HEK293 (cell line): ENCODE results near the gene ENPEP.

Experiments
- CTCF ChIA-PET: fragments of 350-600 bp; formaldehyde crosslinking; extraction: SDS; loops from one replicate; lab custom pipeline; 2021; ENCODE audit warnings: antibody characterized with exemption; lab: Yijun Ruan, JAX
- POLR2A ChIA-PET: fragments of 300-600 bp; formaldehyde crosslinking; extraction: SDS; loops from one replicate; lab custom pipeline; 2020; ENCODE audit warnings: antibody characterized with exemption, inconsistent platforms; lab: Yijun Ruan, JAX
- H3K27ac ChIP-seq: fragments of 200-500 bp; sonication (Bioruptor generic); 2 replicates; pipeline ENCODE4 v1.5.1; 2014; ENCODE audit warnings: low read depth, low read length, control low read depth, inconsistent platforms; ENCODE audit errors: extremely low read depth
- H3K36me3 ChIP-seq, 2 experiments: fragments of 200-500 bp in 1 of 2; sonication (Bioruptor generic) in 1 of 2; 1 replicate in 1 of 2; 2 replicates in 1 of 2; pipeline ENCODE4 v1.5.1; 2014 to 2017; ENCODE audit warnings: inconsistent platforms in 2 of 2, low read length in 2 of 2; ENCODE audit not compliant: control insufficient read depth in 2 of 2, insufficient read depth in 1 of 2
- H3K4me1 ChIP-seq: fragments of 200-500 bp; sonication (Bioruptor generic); 2 replicates; pipeline ENCODE4 v1.5.1; 2014; ENCODE audit warnings: mild to moderate bottlenecking, low read length, inconsistent platforms; ENCODE audit not compliant: control insufficient read depth, insufficient read depth
- H3K4me3 ChIP-seq: 2 replicates; pipeline ENCODE4 v1.5.1; 2011; ENCODE audit warnings: low read depth, mild to moderate bottlenecking, control low read depth, low read length, moderate library complexity
- H3K9me3 ChIP-seq: fragments of 200-500 bp; sonication (Bioruptor generic); 2 replicates; pipeline ENCODE4 v1.5.1; 2014; ENCODE audit warnings: low read depth, low read length, inconsistent platforms; ENCODE audit not compliant: control insufficient read depth, insufficient read depth
- BCL6B ChIP-seq: fragments of 450-650 bp; formaldehyde crosslinking; IDR thresholded peaks from 2 replicates; pipeline ENCODE4 v1.5.1; 2017; ENCODE audit warnings: missing biosample characterization, missing genetic modification characterization
- GLIS1 ChIP-seq: fragments of 450-650 bp; formaldehyde crosslinking; IDR thresholded peaks from 2 replicates; pipeline ENCODE4 v1.5.1; 2016; ENCODE audit warnings: missing biosample characterization, missing genetic modification characterization
- HIC1 ChIP-seq: fragments of 450-650 bp; formaldehyde crosslinking; IDR thresholded peaks from 2 replicates; pipeline ENCODE4 v1.5.1; 2016; ENCODE audit warnings: missing biosample characterization, missing genetic modification characterization
- KLF16 ChIP-seq: fragments of 450-650 bp; formaldehyde crosslinking; IDR thresholded peaks from 2 replicates; pipeline ENCODE4 v1.5.1; 2017; ENCODE audit warnings: missing biosample characterization, missing genetic modification characterization
- MYNN ChIP-seq: fragments of 450-650 bp; formaldehyde crosslinking; IDR thresholded peaks from 2 replicates; pipeline ENCODE4 v1.5.1; 2016; ENCODE audit warnings: missing biosample characterization, missing genetic modification characterization, borderline replicate concordance
- PRDM1 ChIP-seq: fragments of 450-650 bp; formaldehyde crosslinking; IDR thresholded peaks from 2 replicates; pipeline ENCODE4; 2016; ENCODE audit warnings: missing biosample characterization, missing genetic modification characterization
- SETDB1 ChIP-seq: IDR thresholded peaks from one replicate; pipeline ENCODE4 v1.6.1; 2017; ENCODE audit warnings: mild to moderate bottlenecking, low read length, moderate library complexity, mixed read lengths; ENCODE audit not compliant: insufficient read length
- TCF7L2 ChIP-seq: IDR thresholded peaks from 2 replicates; pipeline ENCODE4 v1.6.1; 2011; ENCODE audit warnings: low read depth, mild to moderate bottlenecking, inconsistent platforms, low read length, moderate library complexity, borderline replicate concordance
- ZBTB48 ChIP-seq: fragments of 450-650 bp; formaldehyde crosslinking; IDR thresholded peaks from 2 replicates; pipeline ENCODE4 v1.5.1; 2016; ENCODE audit warnings: missing biosample characterization, missing genetic modification characterization
- ZBTB49 ChIP-seq: fragments of 450-650 bp; formaldehyde crosslinking; IDR thresholded peaks from 2 replicates; pipeline ENCODE4 v1.5.1; 2016; ENCODE audit warnings: missing biosample characterization, missing genetic modification characterization, low read depth
- ZNF146 ChIP-seq: fragments of 450-650 bp; formaldehyde crosslinking; IDR thresholded peaks from 2 replicates; pipeline ENCODE4 v1.5.1; 2016; ENCODE audit warnings: missing biosample characterization, missing genetic modification characterization
- ZNF48 ChIP-seq: fragments of 450-650 bp; formaldehyde crosslinking; IDR thresholded peaks from 2 replicates; pipeline ENCODE4 v1.5.1; 2016; ENCODE audit warnings: missing biosample characterization, missing genetic modification characterization
- ZNF529 ChIP-seq: fragments of 450-650 bp; formaldehyde crosslinking; IDR thresholded peaks from 2 replicates; pipeline ENCODE4 v1.5.1; 2017; ENCODE audit warnings: missing genetic modification characterization, missing biosample characterization; ENCODE audit not compliant: insufficient replicate concordance
- ZNF639 ChIP-seq: fragments of 450-650 bp; formaldehyde crosslinking; IDR thresholded peaks from 2 replicates; pipeline ENCODE4 v1.5.1; 2016; ENCODE audit warnings: missing biosample characterization, missing genetic modification characterization
- ZNF701 ChIP-seq: fragments of 450-650 bp; formaldehyde crosslinking; IDR thresholded peaks from 2 replicates; pipeline ENCODE4 v1.5.1; 2016; ENCODE audit warnings: missing biosample characterization, missing genetic modification characterization
- ZNF830 ChIP-seq: fragments of 450-650 bp; IDR thresholded peaks from 2 replicates; pipeline ENCODE4 v1.5.0; 2018; ENCODE audit warnings: missing biosample characterization, missing genetic modification characterization, low read depth, mild to moderate bottlenecking, moderate library complexity
- ZXDB ChIP-seq: fragments of 450-650 bp; formaldehyde crosslinking; IDR thresholded peaks from 2 replicates; pipeline ENCODE4 v1.5.1; 2016; ENCODE audit warnings: missing biosample characterization, missing genetic modification characterization
- TF ChIP-seq, protein P1 (sequence below): fragments of 450-650 bp; formaldehyde crosslinking; IDR thresholded peaks from 2 replicates; pipeline ENCODE4 v1.5.1; 2016; ENCODE audit warnings: missing biosample characterization, missing genetic modification characterization
- TF ChIP-seq, protein P2 (sequence below): fragments of 450-650 bp; formaldehyde crosslinking; IDR thresholded peaks from 2 replicates; pipeline ENCODE4 v1.5.1; 2016; ENCODE audit warnings: missing biosample characterization, missing genetic modification characterization
- TF ChIP-seq, protein P3 (sequence below): fragments of 450-650 bp; formaldehyde crosslinking; IDR thresholded peaks from 2 replicates; pipeline ENCODE4; 2016; ENCODE audit warnings: missing biosample characterization, missing genetic modification characterization
- TF ChIP-seq, protein P4 (sequence below): fragments of 450-650 bp; IDR thresholded peaks from 2 replicates; pipeline ENCODE4 v1.5.1; 2018; ENCODE audit warnings: missing biosample characterization, missing genetic modification characterization

ENPEP gene

DNA sequence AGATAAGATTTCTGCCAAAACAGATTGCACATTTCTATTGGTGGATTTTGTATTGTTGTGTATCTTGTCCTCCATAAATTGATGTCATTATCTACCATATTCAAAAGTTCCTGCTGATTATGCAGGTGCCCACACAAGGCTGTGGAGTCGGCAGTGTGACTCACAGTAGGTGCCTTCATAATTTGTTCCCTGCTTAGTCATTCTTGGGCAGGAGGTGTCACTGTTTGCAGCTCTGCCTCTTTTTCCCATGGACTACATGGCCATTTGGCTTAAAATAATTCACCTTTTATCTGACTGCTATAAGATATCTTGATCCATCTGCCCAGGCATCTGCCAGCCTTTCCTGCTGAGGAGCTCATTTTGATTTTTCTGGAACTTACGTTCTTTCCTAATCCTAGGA lies 33.6 kb upstream of the ENPEP start:
- Histone ChIP-seq H3K4me1 (no peaks in the 10 kb centered on the region), H3K27ac (no peak overlapping the region), H3K36me3 (no peaks in the 10 kb centered on the region), H3K9me3 (no peaks in the 10 kb centered on the region), H3K4me3 (no peak overlapping the region)
- TF ChIP-seq, protein P1, sequence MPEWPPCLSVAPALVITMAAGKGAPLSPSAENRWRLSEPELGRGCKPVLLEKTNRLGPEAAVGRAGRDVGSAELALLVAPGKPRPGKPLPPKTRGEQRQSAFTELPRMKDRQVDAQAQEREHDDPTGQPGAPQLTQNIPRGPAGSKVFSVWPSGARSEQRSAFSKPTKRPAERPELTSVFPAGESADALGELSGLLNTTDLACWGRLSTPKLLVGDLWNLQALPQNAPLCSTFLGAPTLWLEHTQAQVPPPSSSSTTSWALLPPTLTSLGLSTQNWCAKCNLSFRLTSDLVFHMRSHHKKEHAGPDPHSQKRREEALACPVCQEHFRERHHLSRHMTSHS (tag by site-specific recombination): no peak
- TF ChIP-seq SETDB1: no peak
- no peak for TF ChIP-seq KLF16 (tag by site-specific recombination)
- TF ChIP-seq TCF7L2: no peak
- no peak for TF ChIP-seq ZBTB48 (tag by site-specific recombination)
- ChIA-PET POLR2A (no interaction called here), CTCF (no interaction called here)

DNA sequence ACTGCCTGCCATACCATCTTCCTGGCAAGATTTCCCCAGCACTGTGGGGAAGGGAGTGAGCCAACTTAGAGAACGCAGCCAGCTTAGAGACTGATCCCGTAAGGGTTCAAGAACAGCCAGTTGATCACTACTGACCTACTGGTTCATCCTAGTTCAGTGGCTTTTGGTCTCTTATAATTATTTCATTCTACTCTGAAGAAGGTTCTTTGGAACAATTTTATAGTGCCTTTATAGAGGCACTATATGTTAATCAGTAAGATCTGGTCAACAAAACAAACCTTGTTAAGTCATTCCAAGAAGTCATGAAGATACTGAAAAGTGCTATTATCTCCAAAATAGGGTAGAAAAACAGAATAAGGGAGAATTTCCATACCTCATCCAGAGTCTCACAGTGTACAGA lies 33.2 kb upstream of the ENPEP start:
- no peaks in the 10 kb centered on the region for H3K36me3 ChIP-seq
- ChIA-PET CTCF (no interaction called here), POLR2A (no interaction called here)
- TF ChIP-seq ZNF529: no peak
- TF ChIP-seq, protein P2, sequence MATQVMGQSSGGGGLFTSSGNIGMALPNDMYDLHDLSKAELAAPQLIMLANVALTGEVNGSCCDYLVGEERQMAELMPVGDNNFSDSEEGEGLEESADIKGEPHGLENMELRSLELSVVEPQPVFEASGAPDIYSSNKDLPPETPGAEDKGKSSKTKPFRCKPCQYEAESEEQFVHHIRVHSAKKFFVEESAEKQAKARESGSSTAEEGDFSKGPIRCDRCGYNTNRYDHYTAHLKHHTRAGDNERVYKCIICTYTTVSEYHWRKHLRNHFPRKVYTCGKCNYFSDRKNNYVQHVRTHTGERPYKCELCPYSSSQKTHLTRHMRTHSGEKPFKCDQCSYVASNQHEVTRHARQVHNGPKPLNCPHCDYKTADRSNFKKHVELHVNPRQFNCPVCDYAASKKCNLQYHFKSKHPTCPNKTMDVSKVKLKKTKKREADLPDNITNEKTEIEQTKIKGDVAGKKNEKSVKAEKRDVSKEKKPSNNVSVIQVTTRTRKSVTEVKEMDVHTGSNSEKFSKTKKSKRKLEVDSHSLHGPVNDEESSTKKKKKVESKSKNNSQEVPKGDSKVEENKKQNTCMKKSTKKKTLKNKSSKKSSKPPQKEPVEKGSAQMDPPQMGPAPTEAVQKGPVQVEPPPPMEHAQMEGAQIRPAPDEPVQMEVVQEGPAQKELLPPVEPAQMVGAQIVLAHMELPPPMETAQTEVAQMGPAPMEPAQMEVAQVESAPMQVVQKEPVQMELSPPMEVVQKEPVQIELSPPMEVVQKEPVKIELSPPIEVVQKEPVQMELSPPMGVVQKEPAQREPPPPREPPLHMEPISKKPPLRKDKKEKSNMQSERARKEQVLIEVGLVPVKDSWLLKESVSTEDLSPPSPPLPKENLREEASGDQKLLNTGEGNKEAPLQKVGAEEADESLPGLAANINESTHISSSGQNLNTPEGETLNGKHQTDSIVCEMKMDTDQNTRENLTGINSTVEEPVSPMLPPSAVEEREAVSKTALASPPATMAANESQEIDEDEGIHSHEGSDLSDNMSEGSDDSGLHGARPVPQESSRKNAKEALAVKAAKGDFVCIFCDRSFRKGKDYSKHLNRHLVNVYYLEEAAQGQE (tag by site-specific recombination): no peak
- no peak for TF ChIP-seq ZNF639
- no peak for TF ChIP-seq MYNN (tag by site-specific recombination)
- no peak for TF ChIP-seq ZBTB49 (tag by site-specific recombination)
- TF ChIP-seq ZXDB (tag by site-specific recombination): no peak
- no peak for TF ChIP-seq ZNF146 (tag by site-specific recombination)
- TF ChIP-seq PRDM1 (tag by site-specific recombination): no peak
- TF ChIP-seq HIC1 (tag by site-specific recombination): no peak
- TF ChIP-seq ZNF48 (tag by site-specific recombination): no peak
- TF ChIP-seq ZNF701 (tag by site-specific recombination): no peak
- no peak for TF ChIP-seq BCL6B (tag by site-specific recombination)
- no peak for TF ChIP-seq ZNF830 (tag by site-specific recombination)
- TF ChIP-seq, protein P3, sequence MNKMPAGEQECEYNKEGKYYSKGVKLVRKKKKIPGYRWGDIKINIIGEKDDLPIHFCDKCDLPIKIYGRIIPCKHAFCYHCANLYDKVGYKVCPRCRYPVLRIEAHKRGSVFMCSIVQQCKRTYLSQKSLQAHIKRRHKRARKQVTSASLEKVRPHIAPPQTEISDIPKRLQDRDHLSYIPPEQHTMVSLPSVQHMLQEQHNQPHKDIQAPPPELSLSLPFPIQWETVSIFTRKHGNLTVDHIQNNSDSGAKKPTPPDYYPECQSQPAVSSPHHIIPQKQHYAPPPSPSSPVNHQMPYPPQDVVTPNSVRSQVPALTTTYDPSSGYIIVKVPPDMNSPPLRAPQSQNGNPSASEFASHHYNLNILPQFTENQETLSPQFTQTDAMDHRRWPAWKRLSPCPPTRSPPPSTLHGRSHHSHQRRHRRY: no peak
- TF ChIP-seq, protein P4, sequence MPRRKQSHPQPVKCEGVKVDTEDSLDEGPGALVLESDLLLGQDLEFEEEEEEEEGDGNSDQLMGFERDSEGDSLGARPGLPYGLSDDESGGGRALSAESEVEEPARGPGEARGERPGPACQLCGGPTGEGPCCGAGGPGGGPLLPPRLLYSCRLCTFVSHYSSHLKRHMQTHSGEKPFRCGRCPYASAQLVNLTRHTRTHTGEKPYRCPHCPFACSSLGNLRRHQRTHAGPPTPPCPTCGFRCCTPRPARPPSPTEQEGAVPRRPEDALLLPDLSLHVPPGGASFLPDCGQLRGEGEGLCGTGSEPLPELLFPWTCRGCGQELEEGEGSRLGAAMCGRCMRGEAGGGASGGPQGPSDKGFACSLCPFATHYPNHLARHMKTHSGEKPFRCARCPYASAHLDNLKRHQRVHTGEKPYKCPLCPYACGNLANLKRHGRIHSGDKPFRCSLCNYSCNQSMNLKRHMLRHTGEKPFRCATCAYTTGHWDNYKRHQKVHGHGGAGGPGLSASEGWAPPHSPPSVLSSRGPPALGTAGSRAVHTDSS (tag by site-specific recombination): no peak
- no peak for TF ChIP-seq GLIS1 (tag by site-specific recombination)

More for the DNA sequence above, 33.2 kb upstream of the ENPEP start:
- H3K27ac ChIP-seq: no peak overlapping the region
- H3K9me3 ChIP-seq: no peaks in the 10 kb centered on the region
- no peaks in the 10 kb centered on the region for H3K4me1 ChIP-seq
- H3K4me3 ChIP-seq: no peak overlapping the region
